A549 (cell line): ENCODE data around the gene PPIF. TPM values are rescaled to one million over a fixed set of nuclear protein-coding genes. Genes with fewer than 3 reads are reported as not detected.

ENCODE experiments used
- ATAC-seq, 2 experiments: fragments of 200-7000 bp in 1 of 2; fragments of >200 bp in 1 of 2; cut with Nextera tagmentation in 1 of 2; cut with Tn5 transposase in 1 of 2; 3 replicates each; pipeline versions ENCODE4 v1.8.0 to v1.9.1; 2018 to 2020; ENCODE audit warnings: mild to moderate bottlenecking in 1 of 2, moderate library complexity in 1 of 2
- CTCF ChIA-PET: fragments of 300-600 bp; sonication (Branson Sonifier 250); formaldehyde crosslinking; extraction: SDS; loops from one replicate; lab custom pipeline; 2021; ENCODE audit warnings: antibody characterized with exemption, inconsistent platforms; lab: Yijun Ruan, JAX
- POLR2A ChIA-PET: fragments of 350-600 bp; formaldehyde crosslinking; extraction: SDS; loops from one replicate; lab custom pipeline; 2021; ENCODE audit warnings: antibody characterized with exemption, inconsistent platforms; lab: Yijun Ruan, JAX
- DNase-seq, 2 experiments: peaks; one replicate each; pipeline versions ENCODE4 v3.0.0 to v3.0.0-alpha.2; 2011 to 2016; ENCODE audit warnings: low read depth in 1 of 2, low spot score in 1 of 2
- FAIRE-seq: peaks from 2 replicates; lab custom pipeline; 2011; peaks lifted over from hg19 to GRCh38; lab: Jason Lieb, UNC
- H3K27ac ChIP-seq, 2 experiments: fragments of >200 bp; sonication (Bioruptor Twin); formaldehyde crosslinking; 3 replicates each; pipeline ENCODE4 v1.5.1; 2016 to 2017
- H3K4me1 ChIP-seq: fragments of >200 bp; sonication (Bioruptor Twin); formaldehyde crosslinking; 3 replicates; pipeline ENCODE4 v1.6.1; 2016
- H3K4me2 ChIP-seq: fragments of >200 bp; sonication (Bioruptor Twin); formaldehyde crosslinking; 3 replicates; pipeline ENCODE4 v1.6.1; 2016
- H3K4me3 ChIP-seq: fragments of >200 bp; sonication (Bioruptor Twin); formaldehyde crosslinking; 3 replicates; pipeline ENCODE4 v1.5.1; 2016
- H3K9me3 ChIP-seq: fragments of >200 bp; sonication (Bioruptor Twin); formaldehyde crosslinking; 3 replicates; pipeline ENCODE4 v1.6.1; 2016
- ATOH8 ChIP-seq: fragments of 250-450 bp; sonication (Bioruptor Pico); IDR thresholded peaks from 2 replicates; pipeline ENCODE4 v1.5.0; 2020; ENCODE audit warnings: low read depth, mild to moderate bottlenecking, moderate library complexity
- CBX2 ChIP-seq: fragments of 200-600 bp; sonication (generic); IDR thresholded peaks from 2 replicates; pipeline ENCODE4 v1.6.1; 2016; ENCODE audit warnings: low read depth, mild to moderate bottlenecking, borderline replicate concordance
- CBX8 ChIP-seq: fragments of 200-600 bp; sonication (generic); IDR thresholded peaks from 2 replicates; pipeline ENCODE4 v1.6.1; 2016
- CHD4 ChIP-seq: fragments of 200-600 bp; sonication (generic); IDR thresholded peaks from 2 replicates; pipeline ENCODE4 v1.6.1; 2016; ENCODE audit warnings: antibody characterized with exemption, mild to moderate bottlenecking, borderline replicate concordance
- CTCF ChIP-seq: fragments of >200 bp; sonication (Bioruptor Twin); formaldehyde crosslinking; IDR thresholded peaks from 3 replicates; pipeline ENCODE4 v1.5.1; 2016
- EHF ChIP-seq: fragments of 250-450 bp; sonication (Bioruptor Pico); IDR thresholded peaks from 2 replicates; pipeline ENCODE4 v1.5.0; 2020; ENCODE audit warnings: mild to moderate bottlenecking
- EHMT2 ChIP-seq: fragments of 200-600 bp; sonication (generic); IDR thresholded peaks from 2 replicates; pipeline ENCODE4 v1.6.1; 2016; ENCODE audit warnings: antibody characterized with exemption, low read depth, mild to moderate bottlenecking, moderate library complexity
- ELK1 ChIP-seq: fragments of 150-350 bp; IDR thresholded peaks from 2 replicates; pipeline ENCODE4 v1.6.1; 2014; ENCODE audit warnings: low read depth, mild to moderate bottlenecking, low read length
- EP300 ChIP-seq, 2 experiments: fragments of >200 bp; sonication (Bioruptor Twin); formaldehyde crosslinking; IDR thresholded peaks; 2 replicates in 1 of 2; 3 replicates in 1 of 2; pipeline ENCODE4 v1.6.1; 2016 to 2017
- FOSB ChIP-seq: fragments of 250-450 bp; sonication (Bioruptor Pico); IDR thresholded peaks from 2 replicates; pipeline ENCODE4 v1.5.0; 2020; ENCODE audit warnings: mild to moderate bottlenecking, moderate library complexity
- HDAC2 ChIP-seq: fragments of 200-600 bp; sonication (generic); IDR thresholded peaks from 2 replicates; pipeline ENCODE4 v1.6.1; 2016
- HES2 ChIP-seq: fragments of >200 bp; sonication (Bioruptor Twin); formaldehyde crosslinking; IDR thresholded peaks from 2 replicates; pipeline ENCODE4 v1.6.1; 2016
- MAZ ChIP-seq: fragments of 150-350 bp; IDR thresholded peaks from 2 replicates; pipeline ENCODE4 v1.6.1; 2014; ENCODE audit warnings: antibody characterized with exemption, low read depth, low read length, borderline replicate concordance
- MYC ChIP-seq: IDR thresholded peaks from 2 replicates; pipeline ENCODE4 v1.6.1; 2012; ENCODE audit warnings: mild to moderate bottlenecking, inconsistent platforms, low read length, improper control_type of control experiment, borderline replicate concordance
- NPAS2 ChIP-seq: fragments of 250-450 bp; sonication (Bioruptor Pico); IDR thresholded peaks from 2 replicates; pipeline ENCODE4 v1.8.0; 2022; ENCODE audit warnings: mild to moderate bottlenecking, moderate library complexity, borderline replicate concordance
- PHF8 ChIP-seq: fragments of 200-600 bp; sonication (generic); IDR thresholded peaks from 2 replicates; pipeline ENCODE4 v1.6.1; 2016; ENCODE audit warnings: low read depth, mild to moderate bottlenecking, antibody characterized with exemption, moderate library complexity, borderline replicate concordance
- POLR2A ChIP-seq: IDR thresholded peaks from 2 replicates; pipeline ENCODE4 v1.6.1; 2012; ENCODE audit warnings: mild to moderate bottlenecking, low read length
- POLR2AphosphoS2 ChIP-seq: conservative IDR thresholded peaks from 2 replicates; pipeline ENCODE4 v1.6.1; 2012; ENCODE audit warnings: low read length, improper control_type of control experiment, inconsistent platforms
- RNF2 ChIP-seq: fragments of 200-600 bp; sonication (generic); IDR thresholded peaks from 2 replicates; pipeline ENCODE4 v1.6.1; 2016; ENCODE audit warnings: low read depth, mild to moderate bottlenecking, antibody characterized with exemption, moderate library complexity, borderline replicate concordance
- SMC3 ChIP-seq: fragments of >200 bp; sonication (Bioruptor Twin); formaldehyde crosslinking; IDR thresholded peaks from 3 replicates; pipeline ENCODE4 v1.6.1; 2018; ENCODE audit warnings: inconsistent platforms
- TFCP2L1 ChIP-seq: fragments of 250-450 bp; sonication (Bioruptor Pico); IDR thresholded peaks from 2 replicates; pipeline ENCODE4 v1.5.0; 2021; ENCODE audit warnings: mild to moderate bottlenecking
- TP53 ChIP-seq: fragments of 250-450 bp; sonication (Bioruptor Pico); IDR thresholded peaks from 2 replicates; pipeline ENCODE4 v1.5.0; 2021; ENCODE audit warnings: mild to moderate bottlenecking, moderate library complexity
- ZSCAN20 ChIP-seq: fragments of 250-450 bp; sonication (Bioruptor Pico); IDR thresholded peaks from 2 replicates; pipeline ENCODE4 v1.8.0; 2022; ENCODE audit warnings: mild to moderate bottlenecking, moderate library complexity
- WGBS: methylation state at CpG from one replicate; pipeline ENCODE4 v1.1.6; 2017; ENCODE audit errors: missing lambda C conversion rate; 5-methylcytosine and 5-hydroxymethylcytosine counted together
- polyA plus RNA-seq, 4 experiments: library from polyadenylated mRNA; depleted of rRNA in 3 of 4; stranded (reverse); fragments of >200 nt; fragmentation: RNase III in 1 of 4; extraction: RNeasy Plus Mini Kit Qiagen cat#74134 plus additional on column Dnase treatment in 1 of 4; gene quantifications; 2 replicates in 3 of 4; 3 replicates in 1 of 4; pipeline ENCODE4 v1.2.3, GENCODE V29; 2011 to 2017

The PPIF gene
- polyA plus RNA-seq, 2 of the 4 experiments (the other 2 are of a cell fraction): 44.8 to 75.0 TPM

GRCh38 chr10:79393924-79394610 lies 46.8 kb downstream of the PPIF start:
- POLR2A ChIA-PET: no interaction called here
- H3K4me1 ChIP-seq: no peaks in the 10 kb centered on the region
- H3K4me2 ChIP-seq: no peak overlapping the region
- no peak overlapping the region for H3K27ac ChIP-seq
- no peaks in the 10 kb centered on the region for H3K9me3 ChIP-seq
- no peak overlapping the region for H3K4me3 ChIP-seq
- DNase-seq: no peak
- TF ChIP-seq CTCF (no peak), POLR2A (no peak)
- TF ChIP-seq, all 56 proteins: peak for 0
- FAIRE-seq (no peak), ATAC-seq (no peak)
- CTCF ChIA-PET: interaction anchor here (0.6 to 1.5 kb wide), 3 partner anchors 20 to 47 kb away, joined by 3 to 6 read pairs (median 4); partner anchors contain the start of gene PPIF
- 90% methylated on average over 17 of the region's 17 CpGs for WGBS

- FAIRE-seq: no peak
- no peak overlapping the region for H3K4me3 ChIP-seq
- POLR2A ChIA-PET: no interaction called here
Observed at GRCh38 chr10:79394664-79395063, 47.4 kb downstream of the PPIF start.

GRCh38 chr10:79396520-79396919 lies 49.3 kb downstream of the PPIF start:
- FAIRE-seq: no peak
- Histone ChIP-seq H3K4me1 (no peaks in the 10 kb centered on the region), H3K4me3 (no peak overlapping the region), H3K27ac (no peak overlapping the region), H3K9me3 (no peaks in the 10 kb centered on the region), H3K4me2 (no peak overlapping the region)
- POLR2A ChIA-PET: interaction anchor here (1.2 kb wide), 1 partner anchor 49 kb away, joined by 4 read pairs; the partner anchor contains the start of gene ZCCHC24
- no peak for ATAC-seq
- CTCF ChIA-PET: interaction anchor here (0.9 to 1.6 kb wide), 4 partner anchors 11 to 727 kb away, joined by 3 read pairs; no protein-coding TSS in a partner anchor
- TF ChIP-seq NPAS2 (CRISPR knock-in tag) (no peak), ZSCAN20 (CRISPR knock-in tag) (no peak), ATOH8 (no peak), MYC (no peak), FOSB (CRISPR knock-in tag) (no peak), EP300 (IDR thresholded peaks at IDR 0.05) (no peak), SMC3 (no peak), HDAC2 (no peak), PHF8 (no peak), CBX2 (no peak), RNF2 (no peak), TFCP2L1 (CRISPR knock-in tag) (no peak), EHMT2 (no peak)
- no peak for DNase-seq
- 82% methylated on average over 5 of the region's 5 CpGs for WGBS

More at GRCh38 chr10:79394664-79395063, 47.4 kb downstream of the PPIF start:
- TF ChIP-seq RNF2: no peak
- TF ChIP-seq CBX2: no peak
- no peak for TF ChIP-seq EHMT2
- no peak for TF ChIP-seq CHD4
- no peak for TF ChIP-seq POLR2AphosphoS2
- no peak for TF ChIP-seq HES2
- no peak for TF ChIP-seq ELK1
- TF ChIP-seq ATOH8: no peak
- no peak for TF ChIP-seq MYC
- no peak for TF ChIP-seq EHF (CRISPR knock-in tag)
- TF ChIP-seq CBX8: no peak
- no peak for TF ChIP-seq MAZ
- no peak for TF ChIP-seq TP53
- Histone ChIP-seq H3K4me1 (no peaks in the 10 kb centered on the region), H3K4me2 (no peak overlapping the region), H3K9me3 (no peaks in the 10 kb centered on the region), H3K27ac (no peak overlapping the region)
- CTCF ChIA-PET: interaction anchor here (0.6 to 1.6 kb wide), 3 partner anchors 19 to 112 kb away, joined by 3 to 4 read pairs (median 3); no protein-coding TSS in a partner anchor
- no peak for ATAC-seq
- no peak for DNase-seq
- WGBS: 87% methylated on average over 5 of the region's 5 CpGs
